ENCODE data around the gene AUTS2.

The AUTS2 gene

DNA sequence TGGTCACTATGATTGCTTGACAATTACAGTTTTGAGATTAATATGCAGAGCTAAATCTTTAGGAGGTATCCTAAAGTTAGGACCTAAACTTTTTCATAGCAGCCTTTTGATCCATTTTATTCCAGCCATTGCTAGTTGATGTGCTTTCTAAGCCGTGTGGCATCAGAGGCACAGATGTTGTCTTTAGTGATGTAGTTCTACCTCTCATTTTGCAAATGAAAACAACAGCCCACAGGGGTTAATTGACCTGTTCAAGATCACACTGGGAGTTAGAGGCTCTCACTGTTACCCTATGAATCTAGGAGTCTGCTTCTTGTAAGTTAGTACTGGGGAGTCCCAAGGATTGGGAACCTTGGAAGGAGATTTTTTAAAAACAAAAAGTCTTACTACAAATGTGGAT lies 10.6 kb downstream of the AUTS2 start (continued):
- TF ChIP-seq, protein P1, sequence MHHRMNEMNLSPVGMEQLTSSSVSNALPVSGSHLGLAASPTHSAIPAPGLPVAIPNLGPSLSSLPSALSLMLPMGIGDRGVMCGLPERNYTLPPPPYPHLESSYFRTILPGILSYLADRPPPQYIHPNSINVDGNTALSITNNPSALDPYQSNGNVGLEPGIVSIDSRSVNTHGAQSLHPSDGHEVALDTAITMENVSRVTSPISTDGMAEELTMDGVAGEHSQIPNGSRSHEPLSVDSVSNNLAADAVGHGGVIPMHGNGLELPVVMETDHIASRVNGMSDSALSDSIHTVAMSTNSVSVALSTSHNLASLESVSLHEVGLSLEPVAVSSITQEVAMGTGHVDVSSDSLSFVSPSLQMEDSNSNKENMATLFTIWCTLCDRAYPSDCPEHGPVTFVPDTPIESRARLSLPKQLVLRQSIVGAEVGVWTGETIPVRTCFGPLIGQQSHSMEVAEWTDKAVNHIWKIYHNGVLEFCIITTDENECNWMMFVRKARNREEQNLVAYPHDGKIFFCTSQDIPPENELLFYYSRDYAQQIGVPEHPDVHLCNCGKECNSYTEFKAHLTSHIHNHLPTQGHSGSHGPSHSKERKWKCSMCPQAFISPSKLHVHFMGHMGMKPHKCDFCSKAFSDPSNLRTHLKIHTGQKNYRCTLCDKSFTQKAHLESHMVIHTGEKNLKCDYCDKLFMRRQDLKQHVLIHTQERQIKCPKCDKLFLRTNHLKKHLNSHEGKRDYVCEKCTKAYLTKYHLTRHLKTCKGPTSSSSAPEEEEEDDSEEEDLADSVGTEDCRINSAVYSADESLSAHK (tag by site-specific recombination; IDR thresholded peaks at IDR 0.05): no peak
- no peak for TF ChIP-seq ZNF529 (tag by site-specific recombination; IDR thresholded peaks at IDR 0.05; ENCODE audit: insufficient replicate concordance)
- 0 out of 2 replicates have a peak, but pooled peaks have one; percentile 19 for TF ChIP-seq OSR2 (tag by site-specific recombination; IDR thresholded peaks at IDR 0.05)
- TF ChIP-seq ZNF670 (tag by site-specific recombination; IDR thresholded peaks at IDR 0.05; ENCODE audit: low read depth): no peak
- TF ChIP-seq, protein P2, sequence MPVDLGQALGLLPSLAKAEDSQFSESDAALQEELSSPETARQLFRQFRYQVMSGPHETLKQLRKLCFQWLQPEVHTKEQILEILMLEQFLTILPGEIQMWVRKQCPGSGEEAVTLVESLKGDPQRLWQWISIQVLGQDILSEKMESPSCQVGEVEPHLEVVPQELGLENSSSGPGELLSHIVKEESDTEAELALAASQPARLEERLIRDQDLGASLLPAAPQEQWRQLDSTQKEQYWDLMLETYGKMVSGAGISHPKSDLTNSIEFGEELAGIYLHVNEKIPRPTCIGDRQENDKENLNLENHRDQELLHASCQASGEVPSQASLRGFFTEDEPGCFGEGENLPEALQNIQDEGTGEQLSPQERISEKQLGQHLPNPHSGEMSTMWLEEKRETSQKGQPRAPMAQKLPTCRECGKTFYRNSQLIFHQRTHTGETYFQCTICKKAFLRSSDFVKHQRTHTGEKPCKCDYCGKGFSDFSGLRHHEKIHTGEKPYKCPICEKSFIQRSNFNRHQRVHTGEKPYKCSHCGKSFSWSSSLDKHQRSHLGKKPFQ (tag by site-specific recombination; IDR thresholded peaks at IDR 0.05): peak; percentile 71; the same call in 1 of the 2 replicates
- TF ChIP-seq ZNF623 (tag by site-specific recombination; IDR thresholded peaks at IDR 0.05): no peak
- TF ChIP-seq RBAK (tag by site-specific recombination; IDR thresholded peaks at IDR 0.05): no peak
- TF ChIP-seq, protein P3, sequence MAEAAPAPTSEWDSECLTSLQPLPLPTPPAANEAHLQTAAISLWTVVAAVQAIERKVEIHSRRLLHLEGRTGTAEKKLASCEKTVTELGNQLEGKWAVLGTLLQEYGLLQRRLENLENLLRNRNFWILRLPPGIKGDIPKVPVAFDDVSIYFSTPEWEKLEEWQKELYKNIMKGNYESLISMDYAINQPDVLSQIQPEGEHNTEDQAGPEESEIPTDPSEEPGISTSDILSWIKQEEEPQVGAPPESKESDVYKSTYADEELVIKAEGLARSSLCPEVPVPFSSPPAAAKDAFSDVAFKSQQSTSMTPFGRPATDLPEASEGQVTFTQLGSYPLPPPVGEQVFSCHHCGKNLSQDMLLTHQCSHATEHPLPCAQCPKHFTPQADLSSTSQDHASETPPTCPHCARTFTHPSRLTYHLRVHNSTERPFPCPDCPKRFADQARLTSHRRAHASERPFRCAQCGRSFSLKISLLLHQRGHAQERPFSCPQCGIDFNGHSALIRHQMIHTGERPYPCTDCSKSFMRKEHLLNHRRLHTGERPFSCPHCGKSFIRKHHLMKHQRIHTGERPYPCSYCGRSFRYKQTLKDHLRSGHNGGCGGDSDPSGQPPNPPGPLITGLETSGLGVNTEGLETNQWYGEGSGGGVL (tag by site-specific recombination; IDR thresholded peaks at IDR 0.05): no peak
- TF ChIP-seq GFI1B (tag by site-specific recombination; IDR thresholded peaks at IDR 0.05): no peak
- no peak for TF ChIP-seq ZNF2 (tag by site-specific recombination; IDR thresholded peaks at IDR 0.05)
- TF ChIP-seq, protein P4, sequence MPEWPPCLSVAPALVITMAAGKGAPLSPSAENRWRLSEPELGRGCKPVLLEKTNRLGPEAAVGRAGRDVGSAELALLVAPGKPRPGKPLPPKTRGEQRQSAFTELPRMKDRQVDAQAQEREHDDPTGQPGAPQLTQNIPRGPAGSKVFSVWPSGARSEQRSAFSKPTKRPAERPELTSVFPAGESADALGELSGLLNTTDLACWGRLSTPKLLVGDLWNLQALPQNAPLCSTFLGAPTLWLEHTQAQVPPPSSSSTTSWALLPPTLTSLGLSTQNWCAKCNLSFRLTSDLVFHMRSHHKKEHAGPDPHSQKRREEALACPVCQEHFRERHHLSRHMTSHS (tag by site-specific recombination; IDR thresholded peaks at IDR 0.05): no peak
- TF ChIP-seq KLF16 (tag by site-specific recombination; IDR thresholded peaks at IDR 0.05): no peak
- no peak for TF ChIP-seq ZNF658 (tag by site-specific recombination; IDR thresholded peaks at IDR 0.05)
- TF ChIP-seq ZNF433 (tag by site-specific recombination; IDR thresholded peaks at IDR 0.05; ENCODE audit: low read depth): no peak
- no peak for TF ChIP-seq YY1 (tag by site-specific recombination; IDR thresholded peaks at IDR 0.05)
- no peak for TF ChIP-seq ZNF629 (tag by site-specific recombination; IDR thresholded peaks at IDR 0.05)
- no peak for TF ChIP-seq SP3 (tag by site-specific recombination; IDR thresholded peaks at IDR 0.05)

DNA sequence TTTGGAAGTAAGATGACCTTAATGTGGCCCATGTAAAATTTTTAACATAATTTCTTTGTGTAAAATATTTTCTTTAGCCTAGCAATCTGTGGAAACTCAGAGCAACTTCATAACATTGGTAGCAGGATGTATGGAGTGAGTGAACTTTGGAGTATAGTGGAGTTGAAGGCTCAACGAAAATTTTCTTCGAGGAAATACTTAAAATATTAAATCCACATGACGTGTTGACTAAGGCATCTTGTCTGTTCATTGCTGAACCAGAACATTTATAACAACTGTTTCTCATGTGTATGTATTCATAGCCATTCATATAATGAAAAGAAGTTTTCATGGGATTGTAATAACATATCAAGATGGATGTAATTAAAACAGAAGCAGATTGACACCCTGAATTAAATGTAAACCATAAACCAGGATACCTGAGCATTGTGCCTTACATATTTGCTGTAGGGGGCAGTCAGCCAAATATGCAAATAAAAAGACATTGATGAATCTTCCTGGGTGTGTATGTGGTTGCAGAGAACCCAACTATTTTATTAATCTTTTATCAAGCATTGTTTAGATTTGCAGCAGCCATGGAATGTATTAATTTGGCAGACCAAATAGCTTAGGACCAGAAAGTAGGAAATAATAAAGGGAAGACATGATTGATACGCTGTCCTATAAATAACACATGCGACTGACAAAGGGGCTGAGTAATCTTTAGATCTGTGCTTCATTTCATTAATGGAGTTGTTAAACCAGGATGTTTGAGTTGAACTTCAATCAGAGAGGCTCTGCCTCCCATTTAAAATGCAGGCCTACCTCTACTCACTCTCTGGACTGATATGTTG lies 11.5 kb downstream of the AUTS2 start:
- POLR2A ChIA-PET: no interaction called here
- CTCF ChIA-PET: interaction anchor here (1.1 kb wide), 1 partner anchor 57 kb away, joined by 3 read pairs; no protein-coding TSS in a partner anchor
- no peak overlapping the region for H3K4me3 ChIP-seq (ENCODE audit: low read depth, low read length)
- no peak for TF ChIP-seq ZNF626 (tag by site-specific recombination; IDR thresholded peaks at IDR 0.05)
- TF ChIP-seq ZNF623 (tag by site-specific recombination; IDR thresholded peaks at IDR 0.05): no peak
- TF ChIP-seq, protein P5, sequence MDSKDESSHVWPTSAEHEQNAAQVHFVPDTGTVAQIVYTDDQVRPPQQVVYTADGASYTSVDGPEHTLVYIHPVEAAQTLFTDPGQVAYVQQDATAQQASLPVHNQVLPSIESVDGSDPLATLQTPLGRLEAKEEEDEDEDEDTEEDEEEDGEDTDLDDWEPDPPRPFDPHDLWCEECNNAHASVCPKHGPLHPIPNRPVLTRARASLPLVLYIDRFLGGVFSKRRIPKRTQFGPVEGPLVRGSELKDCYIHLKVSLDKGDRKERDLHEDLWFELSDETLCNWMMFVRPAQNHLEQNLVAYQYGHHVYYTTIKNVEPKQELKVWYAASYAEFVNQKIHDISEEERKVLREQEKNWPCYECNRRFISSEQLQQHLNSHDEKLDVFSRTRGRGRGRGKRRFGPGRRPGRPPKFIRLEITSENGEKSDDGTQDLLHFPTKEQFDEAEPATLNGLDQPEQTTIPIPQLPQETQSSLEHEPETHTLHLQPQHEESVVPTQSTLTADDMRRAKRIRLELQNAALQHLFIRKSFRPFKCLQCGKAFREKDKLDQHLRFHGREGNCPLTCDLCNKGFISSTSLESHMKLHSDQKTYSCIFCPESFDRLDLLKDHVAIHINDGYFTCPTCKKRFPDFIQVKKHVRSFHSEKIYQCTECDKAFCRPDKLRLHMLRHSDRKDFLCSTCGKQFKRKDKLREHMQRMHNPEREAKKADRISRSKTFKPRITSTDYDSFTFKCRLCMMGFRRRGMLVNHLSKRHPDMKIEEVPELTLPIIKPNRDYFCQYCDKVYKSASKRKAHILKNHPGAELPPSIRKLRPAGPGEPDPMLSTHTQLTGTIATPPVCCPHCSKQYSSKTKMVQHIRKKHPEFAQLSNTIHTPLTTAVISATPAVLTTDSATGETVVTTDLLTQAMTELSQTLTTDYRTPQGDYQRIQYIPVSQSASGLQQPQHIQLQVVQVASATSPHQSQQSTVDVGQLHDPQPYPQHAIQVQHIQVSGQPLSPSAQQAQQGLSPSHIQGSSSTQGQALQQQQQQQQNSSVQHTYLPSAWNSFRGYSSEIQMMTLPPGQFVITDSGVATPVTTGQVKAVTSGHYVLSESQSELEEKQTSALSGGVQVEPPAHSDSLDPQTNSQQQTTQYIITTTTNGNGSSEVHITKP (tag by site-specific recombination; IDR thresholded peaks at IDR 0.05): no peak
- TF ChIP-seq ZBTB17 (tag by site-specific recombination; IDR thresholded peaks at IDR 0.05): no peak
- TF ChIP-seq IKZF3 (tag by site-specific recombination; IDR thresholded peaks at IDR 0.05): 0 out of 2 replicates have a peak, but pooled peaks have one; percentile 3
- TF ChIP-seq GFI1B (tag by site-specific recombination; IDR thresholded peaks at IDR 0.05): no peak
- TF ChIP-seq ZNF560 (tag by site-specific recombination; IDR thresholded peaks at IDR 0.05; ENCODE audit: borderline replicate concordance): no peak
- 0 out of 2 replicates have a peak, but pooled peaks have one; percentile 21 for TF ChIP-seq ZXDB (tag by site-specific recombination; IDR thresholded peaks at IDR 0.05)
- TF ChIP-seq, protein P6, sequence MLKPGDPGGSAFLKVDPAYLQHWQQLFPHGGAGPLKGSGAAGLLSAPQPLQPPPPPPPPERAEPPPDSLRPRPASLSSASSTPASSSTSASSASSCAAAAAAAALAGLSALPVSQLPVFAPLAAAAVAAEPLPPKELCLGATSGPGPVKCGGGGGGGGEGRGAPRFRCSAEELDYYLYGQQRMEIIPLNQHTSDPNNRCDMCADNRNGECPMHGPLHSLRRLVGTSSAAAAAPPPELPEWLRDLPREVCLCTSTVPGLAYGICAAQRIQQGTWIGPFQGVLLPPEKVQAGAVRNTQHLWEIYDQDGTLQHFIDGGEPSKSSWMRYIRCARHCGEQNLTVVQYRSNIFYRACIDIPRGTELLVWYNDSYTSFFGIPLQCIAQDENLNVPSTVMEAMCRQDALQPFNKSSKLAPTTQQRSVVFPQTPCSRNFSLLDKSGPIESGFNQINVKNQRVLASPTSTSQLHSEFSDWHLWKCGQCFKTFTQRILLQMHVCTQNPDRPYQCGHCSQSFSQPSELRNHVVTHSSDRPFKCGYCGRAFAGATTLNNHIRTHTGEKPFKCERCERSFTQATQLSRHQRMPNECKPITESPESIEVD (tag by site-specific recombination; IDR thresholded peaks at IDR 0.05): 0 out of 2 replicates have a peak, but pooled peaks have one; percentile 33

More for the DNA sequence above, 11.5 kb downstream of the AUTS2 start:
- Histone ChIP-seq H3K27ac (ENCODE audit: extremely low read depth, low read depth, low read length) (no peak overlapping the region), H3K4me1 (ENCODE audit: control insufficient read depth, insufficient read depth, low read length) (peaks cover 62% of the 10 kb centered on the region), H3K36me3 (ENCODE audit: control insufficient read depth in 2 of 2, insufficient read depth in 1 of 2, low read length in 2 of 2) (no peaks in the 10 kb centered on the region), H3K9me3 (ENCODE audit: control insufficient read depth, insufficient read depth, low read depth, low read length) (no peaks in the 10 kb centered on the region)
